ENCODE measurements around the gene LAMTOR5.
"Not testable (repeated sequence)": the region's sequence is repeated elsewhere in the genome, so short reads cannot be mapped to it uniquely, and the experiment has no call there.

Gene LAMTOR5

GRCh38 chr1:110450929-110451328, 43.4 kb upstream of the LAMTOR5 start, which contains the start of gene PROK1:
Gene PROK1 (plus strand): TSS chr1:110451149. CDS start chr1:110451217, 68 bp downstream.
- no peak within 1 kb of the TSS for H3K4me3 ChIP-seq (ENCODE audit: low read depth, low read length)
- no peak for TF ChIP-seq CTCF (conservative IDR thresholded peaks at IDR 0.05; ENCODE audit: low read depth, low read length)
- no peak for DNase-seq (ENCODE audit: low read depth)

DNA sequence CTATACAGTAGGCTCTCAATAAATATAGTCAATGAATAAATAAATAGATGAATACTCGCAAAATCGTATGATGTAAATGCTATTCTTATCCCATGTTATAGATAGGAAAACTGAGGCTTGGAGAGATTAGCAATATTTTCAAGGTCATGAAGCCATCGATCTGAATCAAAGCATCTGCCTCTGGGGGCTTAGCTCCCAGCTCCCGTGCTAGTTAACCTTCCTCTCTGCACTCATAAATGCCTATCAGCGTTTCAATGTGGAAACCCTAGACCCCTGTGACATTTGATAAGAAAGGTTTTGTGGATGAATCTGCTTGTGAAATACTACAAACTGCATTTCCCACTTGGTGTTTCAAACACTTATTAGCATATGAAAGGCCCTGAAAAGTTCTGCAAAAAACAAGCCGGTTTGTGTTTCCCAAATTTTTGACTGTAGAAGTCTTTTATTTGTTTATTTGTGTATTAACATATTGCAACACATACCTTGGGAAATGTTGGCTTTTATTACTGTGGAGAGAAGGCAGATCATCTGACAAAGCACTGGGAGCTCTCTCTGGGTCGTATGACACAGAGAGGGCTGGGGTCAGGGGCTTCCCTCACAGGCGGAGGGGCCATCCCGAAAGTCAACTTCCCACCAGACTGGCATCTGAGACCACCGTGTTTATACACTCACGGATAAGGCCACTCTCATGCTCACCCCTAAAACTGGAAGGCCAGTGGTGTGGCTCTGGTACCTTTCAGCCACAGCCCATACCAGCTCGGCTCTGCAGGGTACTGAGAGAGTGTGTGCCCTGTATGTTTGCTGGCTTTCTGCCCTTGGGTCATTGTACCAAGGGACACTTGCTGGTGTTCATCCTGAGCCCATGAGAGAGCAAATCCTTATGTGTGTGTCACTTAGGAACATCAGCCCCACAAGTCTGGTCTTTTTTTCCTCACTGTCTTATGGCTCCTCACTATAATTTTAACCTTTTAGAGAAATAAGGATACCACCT, 42.5 kb upstream of the LAMTOR5 start:
- H3K4me3 ChIP-seq (ENCODE audit: low read depth, low read length), result no peak overlapping the region
- DNase-seq (ENCODE audit: low read depth), result peak; percentile 18
- no peak for TF ChIP-seq CTCF (conservative IDR thresholded peaks at IDR 0.05; ENCODE audit: low read depth, low read length)

DNA sequence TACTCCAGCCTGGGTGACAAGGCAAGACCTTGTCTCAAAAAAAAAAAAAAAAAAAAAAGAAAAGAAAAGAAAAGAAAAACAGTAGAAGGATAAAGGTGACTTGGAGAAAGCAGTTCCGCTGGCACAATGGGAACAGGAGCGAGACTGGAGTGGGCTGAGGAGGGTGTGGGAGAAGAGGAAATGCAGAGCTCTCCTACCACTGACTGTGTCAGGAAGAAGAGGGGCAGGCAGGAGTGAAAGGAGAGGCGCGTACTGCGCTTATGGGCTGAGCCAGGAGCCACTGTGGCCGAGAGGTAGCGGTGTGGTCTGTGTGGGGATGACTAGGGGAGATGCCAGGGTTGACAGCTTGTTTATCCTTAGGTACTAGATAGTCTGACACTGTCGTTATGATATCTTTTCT, 37.1 kb upstream of the LAMTOR5 start:
- no peak for DNase-seq (ENCODE audit: low read depth)
- TF ChIP-seq CTCF (conservative IDR thresholded peaks at IDR 0.05; ENCODE audit: low read depth, low read length), result no peak
- H3K4me3 ChIP-seq (ENCODE audit: low read depth, low read length), result no peak overlapping the region

DNA sequence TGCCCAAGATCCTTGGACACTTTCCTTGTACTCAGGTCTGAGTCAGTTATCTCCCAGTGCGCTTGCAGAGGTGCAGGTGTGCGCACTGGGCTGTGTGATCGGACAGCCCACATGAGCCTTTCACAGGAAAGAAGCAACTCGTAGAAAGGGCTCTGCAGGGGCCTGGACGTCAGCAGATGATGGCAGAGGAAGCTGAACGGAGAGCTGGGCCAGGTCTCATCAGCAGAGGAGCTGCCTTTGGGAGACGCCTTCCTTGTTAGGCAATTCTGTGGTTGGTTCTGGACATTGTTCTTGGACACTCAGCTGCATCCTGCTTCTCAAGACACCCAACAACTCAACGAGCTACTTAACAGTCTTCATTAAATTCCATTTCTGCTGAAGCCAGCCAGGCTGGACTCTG, 36.0 kb upstream of the LAMTOR5 start:
- no peak for DNase-seq (ENCODE audit: low read depth)
- no peak overlapping the region for H3K4me3 ChIP-seq (ENCODE audit: low read depth, low read length)
- no peak for TF ChIP-seq CTCF (conservative IDR thresholded peaks at IDR 0.05; ENCODE audit: low read depth, low read length)

DNA sequence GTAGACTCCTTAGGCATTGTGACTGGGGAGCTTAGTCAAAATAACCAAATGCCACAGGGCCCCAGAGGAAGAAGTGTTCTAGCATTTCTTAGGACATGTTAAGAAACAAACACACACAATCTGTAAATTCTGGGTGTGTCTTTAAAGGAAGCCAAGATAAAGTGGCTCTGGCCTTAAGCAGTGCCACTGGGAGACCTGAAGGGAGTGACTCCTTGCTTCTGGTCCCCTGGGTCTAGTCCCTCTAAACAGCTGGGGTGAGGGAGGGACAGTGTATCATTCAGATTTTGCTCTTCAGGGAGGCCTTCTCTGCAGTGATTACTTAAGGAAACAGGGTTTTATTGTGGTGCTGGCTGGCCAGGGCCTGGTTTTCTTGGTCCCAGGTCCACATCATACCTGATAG, 34.4 kb upstream of the LAMTOR5 start:
- no peak overlapping the region for H3K4me3 ChIP-seq (ENCODE audit: low read depth, low read length)
- DNase-seq (ENCODE audit: low read depth), result no peak
- no peak for TF ChIP-seq CTCF (conservative IDR thresholded peaks at IDR 0.05; ENCODE audit: low read depth, low read length)

GRCh38 chr1:110440877-110441276, 33.4 kb upstream of the LAMTOR5 start:
- H3K4me3 ChIP-seq (ENCODE audit: low read depth, low read length), result no peak overlapping the region
- peak; percentile 58 for DNase-seq (ENCODE audit: low read depth)

DNA sequence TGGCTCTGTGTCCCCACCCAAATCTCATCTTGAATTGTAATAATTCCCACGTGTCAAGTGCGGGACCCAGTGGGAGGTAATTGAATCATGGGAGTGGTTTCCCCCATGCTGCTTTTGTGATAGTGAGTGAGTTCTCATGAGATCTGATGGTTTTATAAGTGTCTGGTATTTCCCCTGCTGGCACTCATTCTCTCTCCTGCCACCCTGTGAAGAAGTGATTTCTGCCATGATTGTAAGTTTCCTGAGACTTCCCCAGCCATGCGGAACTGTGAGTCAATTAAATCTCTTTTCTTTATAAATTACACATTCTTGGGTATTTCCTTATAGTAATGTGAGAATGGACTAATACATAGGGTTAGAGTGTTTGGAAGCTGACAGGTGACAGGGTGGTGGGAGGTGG, 32.4 kb upstream of the LAMTOR5 start:
- not testable (repeated sequence) for H3K4me3 ChIP-seq (ENCODE audit: low read depth, low read length); DNase-seq (ENCODE audit: low read depth)

More at GRCh38 chr1:110440877-110441276, 33.4 kb upstream of the LAMTOR5 start:
- no peak for TF ChIP-seq CTCF (conservative IDR thresholded peaks at IDR 0.05; ENCODE audit: low read depth, low read length)
